Renal cortical epithelial cell (primary cell): ENCODE results near the gene CERS3. TPM values are rescaled to one million over a fixed set of nuclear protein-coding genes. Genes with fewer than 3 reads are reported as not detected.

Experiments
- DNase-seq: peaks from one replicate; pipeline ENCODE4 v3.0.0-alpha.2; 2011; ENCODE audit warnings: low read depth
- total RNA-seq: library from RNA; depleted of rRNA; stranded (reverse); fragments of >200 nt; gene quantifications from 2 replicates; pipeline ENCODE4 v1.2.3, GENCODE V29; 2014

The CERS3 gene
- total RNA-seq: not detected in 2 replicates

DNA sequence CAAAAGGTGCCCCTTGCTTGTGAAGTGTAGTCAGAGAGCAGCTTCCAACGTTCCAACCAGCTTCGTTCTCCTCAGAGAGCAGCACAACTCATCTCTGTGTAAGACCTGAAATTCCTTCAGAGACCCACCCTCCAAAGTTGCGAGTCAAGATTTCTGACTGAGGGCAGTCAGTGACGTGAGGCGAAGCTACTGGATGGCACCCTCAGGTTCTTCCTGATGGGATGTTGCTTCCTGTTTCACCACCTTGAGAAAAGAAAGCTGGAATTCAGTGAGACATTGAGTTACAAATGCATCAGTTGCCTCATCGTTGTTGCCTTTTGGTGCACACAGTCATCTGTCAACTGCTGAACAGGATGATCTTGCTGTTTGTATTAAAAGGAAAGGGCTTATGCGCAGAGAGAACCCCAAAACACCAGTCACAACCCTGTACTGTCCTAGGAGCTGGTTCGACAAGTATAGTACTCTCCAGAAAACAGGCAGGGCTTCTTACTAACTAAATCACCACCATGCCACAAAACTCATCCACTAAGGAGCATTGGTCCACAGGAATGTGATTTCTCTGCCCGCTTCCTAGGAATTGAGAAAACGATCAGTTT is at the start of gene CERS3:
Gene CERS3, minus strand, starts transcription at position 118 of the 596 bp plus-strand sequence. CDS start 27,101 bp downstream, outside the sequence.
- no peak for DNase-seq

DNA sequence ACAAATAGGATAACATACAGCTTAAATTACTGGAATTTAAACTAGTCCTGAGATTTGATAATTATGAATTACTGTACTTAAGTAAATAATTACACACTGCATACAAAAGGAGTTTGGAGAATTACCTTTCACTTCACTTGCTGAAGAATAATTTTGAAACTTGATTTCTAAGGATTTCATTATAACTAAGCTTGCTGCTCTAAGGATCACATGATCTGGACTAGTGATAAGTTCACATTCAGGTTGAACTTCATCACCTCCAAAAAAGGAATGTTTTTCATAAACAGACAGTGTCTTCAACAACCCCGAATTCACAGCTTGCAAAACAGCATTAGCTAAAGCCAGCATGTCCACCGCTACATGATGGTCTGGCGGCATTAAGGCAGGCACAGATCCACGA is 44.8 kb upstream of the CERS3 start:
- DNase-seq: no peak

DNA sequence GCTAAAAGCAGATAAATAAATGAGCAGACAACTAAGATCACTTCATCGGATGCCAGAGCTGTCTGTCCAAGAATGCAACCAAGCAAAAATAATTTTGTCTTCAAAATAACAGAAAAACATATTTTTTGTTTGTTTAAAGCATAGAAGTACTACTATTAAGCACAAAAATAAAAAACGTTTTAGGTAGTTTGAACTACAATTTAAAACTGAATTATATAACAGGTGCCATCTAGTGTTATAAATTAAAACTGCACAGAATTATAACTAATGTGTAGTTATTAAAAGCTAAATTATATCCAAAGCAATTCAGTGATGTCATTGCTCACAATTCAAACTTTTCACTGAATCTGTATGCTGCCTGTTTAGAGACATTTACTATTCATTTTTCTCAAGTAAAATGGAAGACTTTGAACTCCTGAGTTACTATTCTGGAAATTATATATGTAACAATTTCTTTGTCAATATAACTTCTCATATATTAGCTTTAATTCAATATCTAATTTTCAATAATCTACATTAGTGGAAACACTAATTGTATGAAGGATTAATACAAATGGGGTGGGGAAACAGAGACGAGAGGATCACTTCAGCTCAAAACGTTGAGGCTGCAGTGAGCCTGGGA is 43.7 kb upstream of the CERS3 start:
- DNase-seq: peak; percentile 27

DNA sequence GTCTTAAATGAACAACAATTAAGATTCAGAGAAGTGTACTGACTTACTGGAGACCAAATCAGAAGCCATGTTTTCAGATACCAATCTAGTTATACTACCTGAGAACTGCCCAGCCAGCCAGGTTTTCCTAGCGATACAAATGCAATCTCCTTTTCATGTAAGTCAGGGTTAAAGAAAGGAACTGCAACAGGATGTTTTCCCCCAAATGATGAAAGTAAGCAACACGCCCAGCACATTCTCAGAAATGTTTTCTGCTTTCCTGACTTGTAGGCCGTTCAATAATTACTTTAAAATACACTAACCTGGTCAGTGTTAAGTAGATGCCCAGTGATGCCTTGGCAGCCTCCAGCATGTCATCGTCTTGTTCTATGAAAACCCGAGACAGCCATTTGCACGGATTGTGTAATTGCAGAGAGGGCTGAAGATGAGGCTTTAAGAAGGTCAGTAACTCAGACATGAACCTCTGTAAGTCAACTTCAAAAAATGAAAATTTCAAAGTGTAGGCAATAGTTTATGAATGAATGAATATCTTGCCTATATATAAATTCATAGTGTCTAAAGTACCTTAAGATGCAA is 42.9 kb upstream of the CERS3 start:
- no peak for DNase-seq

DNA sequence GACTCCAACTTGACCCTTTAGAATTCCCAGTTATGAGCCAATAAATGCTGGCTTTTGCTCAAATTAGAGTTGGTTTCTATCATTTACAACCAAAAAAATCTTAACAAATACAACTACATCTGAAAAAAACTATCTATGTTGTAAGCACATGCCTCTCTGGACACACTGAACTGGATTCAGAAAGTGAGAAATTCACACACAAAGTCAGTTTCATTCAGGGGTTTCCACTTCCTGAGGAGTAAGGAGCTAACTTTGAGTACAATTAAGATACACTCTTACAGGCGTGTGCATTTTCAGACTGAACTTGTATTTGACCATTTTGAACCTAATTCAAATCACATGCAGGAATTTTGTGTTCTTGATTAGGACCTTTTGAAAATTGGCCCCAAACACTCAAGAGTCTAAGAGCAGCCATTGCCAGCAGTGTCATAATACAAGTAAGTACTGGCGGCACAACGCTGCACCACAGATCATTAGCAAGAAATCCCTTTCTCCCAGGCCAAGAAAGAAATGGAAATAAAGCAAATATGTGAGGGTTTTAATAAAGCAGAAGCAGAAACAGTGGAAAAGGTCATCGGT is 42.1 kb upstream of the CERS3 start:
- DNase-seq: no peak

DNA sequence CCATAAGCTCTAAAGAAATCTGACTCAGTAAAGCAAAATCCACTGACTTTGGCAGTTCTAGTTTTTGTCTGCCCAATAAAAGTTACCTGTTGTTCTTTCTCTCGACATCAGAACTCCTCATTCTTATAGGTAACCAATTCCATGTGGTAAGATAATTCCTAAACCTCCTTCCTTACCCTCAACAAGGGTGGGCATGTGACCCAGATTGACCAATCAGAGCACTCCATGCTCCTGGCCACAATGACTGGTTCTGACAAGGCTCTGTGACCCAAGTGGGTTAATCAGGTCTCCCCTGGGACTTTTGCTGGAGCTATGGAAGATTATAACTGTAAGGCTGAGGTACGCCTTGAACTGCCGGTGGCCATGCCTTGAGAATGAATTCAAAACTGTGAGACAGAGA is 41.5 kb upstream of the CERS3 start:
- DNase-seq: no peak

DNA sequence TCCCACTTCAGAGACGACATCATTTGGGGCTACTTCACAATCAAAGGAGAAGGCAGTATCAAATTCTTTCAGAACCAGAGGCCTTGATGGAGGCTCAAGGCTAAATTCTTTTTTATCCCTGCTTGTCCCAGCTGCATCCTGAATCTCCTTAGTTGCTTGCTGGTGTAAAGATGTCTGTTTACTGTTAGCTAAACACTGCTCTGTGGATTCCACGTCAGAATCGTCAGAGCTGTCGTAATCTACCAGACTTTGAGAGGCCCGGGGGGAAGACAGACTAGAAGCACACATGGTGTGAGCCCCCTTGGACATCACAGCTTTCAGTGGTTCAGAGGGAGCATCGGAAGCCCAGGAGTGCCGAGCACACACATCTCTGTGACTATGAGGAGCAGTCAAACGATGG is 40.6 kb upstream of the CERS3 start:
- DNase-seq: no peak

DNA sequence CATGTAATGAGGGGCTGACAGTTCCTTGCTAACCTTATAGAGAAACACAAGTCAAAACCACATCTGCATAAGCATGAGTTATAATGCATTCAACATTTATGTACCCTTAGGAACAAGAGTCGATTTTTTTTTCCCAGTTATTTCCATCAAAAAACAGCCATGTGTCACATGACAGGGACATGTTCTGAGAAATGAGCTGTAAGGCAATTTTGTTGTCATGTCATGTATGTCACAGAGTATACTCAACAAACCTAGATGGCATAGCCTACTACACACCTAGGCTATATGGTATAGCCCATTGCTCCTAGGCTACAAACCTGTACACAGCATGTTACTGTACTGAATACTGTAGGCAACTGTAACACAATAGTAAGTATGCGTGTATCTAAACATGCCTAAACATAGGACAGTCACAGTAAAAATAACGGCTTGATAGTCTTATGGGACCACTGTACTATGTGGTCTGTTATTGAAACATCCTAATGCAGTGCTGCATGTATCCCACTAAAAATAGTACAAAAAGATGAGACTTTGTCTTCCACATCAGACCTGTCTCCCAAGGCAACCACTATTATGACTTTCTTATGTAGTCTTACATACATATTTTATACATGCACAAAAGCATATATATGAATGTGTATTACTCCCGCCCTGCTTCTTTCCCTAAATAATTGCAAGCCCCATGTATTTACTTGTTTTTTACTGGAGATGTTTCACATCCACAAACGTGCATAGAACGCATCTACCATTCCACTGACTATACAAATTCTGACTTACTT is 38.3 kb upstream of the CERS3 start:
- DNase-seq: no peak

DNA sequence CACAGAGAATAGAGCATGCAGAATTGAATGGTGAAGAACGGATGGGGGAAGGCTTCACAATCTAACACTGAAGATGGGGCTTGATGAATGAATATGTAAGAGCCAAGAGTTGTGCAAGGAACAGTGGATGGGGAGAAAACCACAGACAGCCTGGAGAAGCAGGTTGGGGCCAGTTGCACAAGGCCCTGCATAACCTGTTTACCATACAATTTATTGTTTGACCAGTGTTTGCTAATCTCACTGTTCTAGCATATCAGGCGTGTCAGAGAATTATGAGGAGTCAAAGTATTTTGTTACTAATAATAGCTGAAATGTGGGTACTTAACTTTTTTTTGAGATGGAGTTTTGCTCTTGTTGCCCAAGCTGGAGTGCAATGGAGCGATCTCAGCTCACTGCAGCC is 36.8 kb upstream of the CERS3 start:
- no peak for DNase-seq

DNA sequence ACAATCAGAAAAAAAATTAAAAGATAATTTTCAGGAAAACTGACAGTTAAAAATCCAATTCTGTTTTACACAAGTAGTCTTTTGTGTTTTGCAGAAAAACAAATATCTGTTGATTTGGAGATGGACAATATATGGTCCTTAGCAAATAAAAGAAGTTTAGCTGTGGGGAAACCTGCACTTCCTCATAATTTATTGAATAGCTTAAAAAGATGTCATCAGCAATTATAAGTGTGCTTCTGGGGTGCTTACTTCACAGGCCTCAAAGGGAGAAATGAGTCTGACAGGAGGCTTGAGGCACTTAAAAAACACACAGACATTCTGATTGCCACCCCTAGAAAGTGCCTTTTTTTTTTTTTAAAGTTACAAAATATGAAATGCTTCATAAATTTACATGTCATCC is 31.6 kb upstream of the CERS3 start:
- DNase-seq: no peak

DNA sequence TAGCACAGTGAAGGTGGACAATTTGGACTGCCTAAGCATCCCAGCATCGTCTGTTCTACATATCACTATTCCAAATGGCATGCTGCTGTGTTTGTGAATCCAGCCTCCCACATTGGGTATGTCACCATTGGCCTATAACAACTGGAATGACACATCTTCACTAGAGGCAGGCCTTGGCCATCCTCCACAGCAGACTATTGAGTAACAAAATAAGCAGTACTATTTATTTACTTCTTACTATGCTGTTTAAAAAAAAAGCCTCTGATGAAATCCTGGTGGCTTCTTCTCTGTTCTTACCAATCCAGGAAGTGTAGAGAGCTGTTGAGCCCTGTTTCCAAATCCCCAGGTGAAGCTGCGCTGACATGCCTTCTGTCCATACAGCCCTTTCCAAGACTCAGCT is 30.6 kb upstream of the CERS3 start:
- DNase-seq: peak; percentile 8

DNA sequence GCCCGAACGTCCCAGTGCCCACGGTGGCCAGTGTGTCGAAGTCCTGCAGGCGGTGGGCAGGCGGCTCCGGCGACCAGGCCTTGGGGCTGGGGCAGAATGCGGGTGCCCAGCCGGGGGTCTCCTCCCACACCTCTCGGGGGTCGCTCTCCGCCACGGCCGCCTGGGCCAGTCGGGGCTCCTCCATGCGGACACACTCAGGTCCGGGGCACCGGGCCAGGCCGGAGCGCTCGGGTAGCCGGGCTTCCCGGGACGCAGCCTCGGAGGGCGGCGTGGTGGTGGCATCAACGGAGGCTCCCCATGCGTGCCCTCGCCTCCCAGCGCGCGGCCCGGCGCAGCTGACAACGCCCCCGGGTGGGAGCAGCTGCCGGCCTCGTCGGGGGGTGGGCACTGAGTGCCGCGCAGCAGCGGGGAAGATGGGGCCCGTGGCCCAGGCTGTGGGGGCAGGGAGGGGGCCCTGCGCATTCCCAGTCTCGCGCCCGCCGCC is 30.1 kb upstream of the CERS3 start:
- DNase-seq: no peak

DNA sequence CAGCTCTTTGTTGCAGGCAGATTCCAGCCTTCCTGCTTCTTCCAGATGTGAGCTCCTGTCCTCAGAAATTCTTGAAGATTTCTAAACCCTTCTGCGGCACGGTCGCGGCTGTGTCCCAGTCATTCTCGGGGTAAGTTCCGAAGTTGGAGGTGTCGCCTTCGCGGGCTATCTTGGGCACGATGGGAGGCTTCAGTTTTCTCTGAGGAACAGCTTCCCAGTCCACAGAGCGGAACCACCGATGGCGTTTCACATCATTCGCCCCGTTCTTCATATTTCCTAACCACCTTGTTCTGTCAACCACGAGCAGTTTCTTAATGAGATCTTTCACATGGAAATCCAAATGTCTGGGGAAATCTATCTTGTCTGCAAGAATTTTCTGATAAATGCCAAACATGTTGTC is 24.7 kb upstream of the CERS3 start:
- no peak for DNase-seq

DNA sequence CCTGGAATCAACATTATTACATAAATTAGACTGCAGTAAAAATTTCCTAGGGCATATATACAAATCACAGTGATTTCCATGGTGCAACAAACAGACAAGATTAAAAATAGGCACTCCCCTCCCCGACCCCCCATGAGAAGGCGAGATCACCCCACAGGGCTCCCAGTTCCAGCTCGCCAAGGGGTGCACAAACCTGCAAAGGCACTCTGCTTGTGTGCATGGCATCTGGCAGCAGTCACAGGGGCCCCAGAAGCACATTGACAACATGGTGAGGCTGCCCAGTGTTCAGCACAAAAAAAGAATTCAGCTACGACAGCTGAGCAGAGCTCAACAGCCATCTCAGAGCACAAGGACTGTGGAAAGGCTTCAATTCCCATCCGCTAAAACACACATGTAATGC is 19.2 kb upstream of the CERS3 start:
- DNase-seq: no peak

DNA sequence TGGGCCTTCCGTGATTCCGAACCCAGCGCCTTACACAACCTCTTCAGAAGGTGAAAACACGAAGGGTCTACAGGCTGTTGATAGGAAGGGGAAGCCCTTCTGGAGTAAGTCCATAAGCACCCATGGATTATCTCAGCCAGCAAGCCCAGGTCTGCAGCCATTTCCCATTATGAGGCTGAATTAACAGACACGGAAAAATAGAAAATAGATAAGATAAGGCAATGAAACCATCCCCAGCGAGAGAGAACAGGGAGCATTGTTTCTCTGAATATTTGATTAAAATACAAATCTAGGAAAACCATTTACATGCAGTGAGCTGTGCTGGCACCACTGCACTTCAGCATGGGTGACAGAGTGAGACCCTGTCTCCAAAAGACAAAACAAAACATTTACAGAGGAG is 16.2 kb upstream of the CERS3 start:
- no peak for DNase-seq

DNA sequence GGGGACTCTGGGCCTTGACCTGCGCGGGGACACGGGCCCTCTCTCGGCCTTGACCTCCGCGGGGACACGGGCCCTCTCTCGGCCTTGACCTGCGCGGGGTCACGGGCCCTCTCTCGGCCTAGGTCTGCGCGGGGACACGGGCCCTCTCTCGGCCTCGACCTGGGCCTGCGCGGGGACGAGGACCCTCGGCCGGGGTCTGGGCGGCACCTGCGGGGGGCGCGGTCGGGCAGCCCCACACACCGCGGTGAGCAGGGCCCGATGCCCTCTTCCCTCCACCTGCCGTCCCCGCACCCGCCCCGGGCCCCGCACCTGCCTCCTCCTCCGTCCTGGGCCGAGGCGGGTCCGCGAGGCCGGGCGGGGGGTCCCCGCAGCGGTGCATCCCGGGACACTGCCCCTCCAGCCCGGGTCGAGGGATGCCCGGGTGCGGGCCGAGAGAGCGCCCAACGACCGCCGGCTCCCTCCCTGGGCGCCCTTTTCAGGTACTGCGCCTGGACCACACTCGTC is 15.6 kb upstream of the CERS3 start:
- no peak for DNase-seq

DNA sequence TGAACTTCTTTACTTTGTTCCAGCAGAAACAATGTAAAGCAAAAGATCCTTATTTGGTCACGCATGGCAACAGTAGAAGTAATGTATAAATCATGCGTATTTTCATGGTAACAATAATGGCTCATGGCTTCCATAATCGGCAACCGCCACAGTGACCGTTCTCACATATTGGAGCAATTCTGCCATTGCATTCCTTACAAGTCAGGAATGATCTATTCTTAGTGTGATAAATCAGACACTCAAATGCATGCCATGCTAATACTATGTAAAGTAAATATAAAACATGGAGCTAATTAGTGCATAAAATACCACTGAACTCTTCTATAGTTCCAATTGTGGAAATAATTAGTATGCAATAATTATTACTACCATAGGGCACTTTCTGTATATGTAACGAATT is 13.5 kb upstream of the CERS3 start:
- no peak for DNase-seq

DNA sequence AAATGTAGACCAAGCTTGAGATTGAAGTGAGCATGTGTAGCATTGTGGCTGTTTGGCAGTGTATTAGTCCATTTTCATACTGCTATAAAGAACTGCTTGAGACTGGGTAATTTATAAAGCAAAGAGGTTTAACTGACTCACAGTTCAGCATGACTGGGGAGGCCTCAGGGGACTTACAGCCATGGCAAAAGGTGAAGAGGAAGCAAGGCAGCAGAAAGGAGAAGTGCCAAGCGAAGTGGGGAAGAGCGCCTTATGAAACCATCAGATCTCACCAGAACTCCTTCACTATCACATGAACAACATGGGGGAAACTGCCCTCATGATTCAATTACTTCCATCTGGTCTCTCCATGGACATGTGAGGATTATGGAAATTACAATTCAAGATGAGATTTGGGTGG is 8.6 kb upstream of the CERS3 start:
- DNase-seq: no peak

DNA sequence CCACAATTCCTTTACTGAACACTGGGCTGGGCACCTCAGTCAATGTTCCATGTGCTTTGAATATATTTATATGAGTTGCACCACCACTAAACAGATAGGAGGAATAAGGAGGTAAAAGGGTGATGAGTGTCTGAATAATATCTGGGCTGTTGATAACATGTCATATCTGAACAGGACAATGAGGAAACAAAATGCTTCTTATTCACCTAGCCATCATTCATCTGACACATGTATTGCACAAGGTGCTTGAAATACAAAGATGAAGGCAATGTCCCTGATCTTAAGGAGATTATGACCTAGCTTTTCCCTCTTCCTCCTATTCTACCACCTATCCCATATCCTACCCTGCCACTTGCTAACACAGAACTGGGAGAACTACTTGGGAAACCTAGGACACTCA is 8.0 kb upstream of the CERS3 start:
- DNase-seq: no peak

DNA sequence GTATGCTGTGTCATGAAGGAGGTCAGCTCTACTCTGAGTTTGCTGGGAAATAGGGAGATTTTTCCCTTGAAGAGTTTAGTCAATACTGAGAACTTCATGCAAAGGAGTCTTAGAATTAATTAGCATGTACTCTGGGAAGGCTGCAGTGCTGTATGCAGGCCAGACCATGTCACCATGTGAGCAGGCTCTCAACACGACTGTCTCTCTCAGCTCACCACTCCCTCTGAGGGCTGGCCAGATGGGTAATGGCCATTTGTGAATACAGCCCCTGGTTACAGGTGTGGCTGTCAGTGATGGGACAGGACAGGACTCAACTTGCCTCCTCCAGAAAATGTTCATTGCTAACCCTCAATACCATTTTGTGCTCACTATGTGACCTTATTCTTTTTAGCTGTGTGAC is 5.1 kb upstream of the CERS3 start:
- DNase-seq: no peak

DNA sequence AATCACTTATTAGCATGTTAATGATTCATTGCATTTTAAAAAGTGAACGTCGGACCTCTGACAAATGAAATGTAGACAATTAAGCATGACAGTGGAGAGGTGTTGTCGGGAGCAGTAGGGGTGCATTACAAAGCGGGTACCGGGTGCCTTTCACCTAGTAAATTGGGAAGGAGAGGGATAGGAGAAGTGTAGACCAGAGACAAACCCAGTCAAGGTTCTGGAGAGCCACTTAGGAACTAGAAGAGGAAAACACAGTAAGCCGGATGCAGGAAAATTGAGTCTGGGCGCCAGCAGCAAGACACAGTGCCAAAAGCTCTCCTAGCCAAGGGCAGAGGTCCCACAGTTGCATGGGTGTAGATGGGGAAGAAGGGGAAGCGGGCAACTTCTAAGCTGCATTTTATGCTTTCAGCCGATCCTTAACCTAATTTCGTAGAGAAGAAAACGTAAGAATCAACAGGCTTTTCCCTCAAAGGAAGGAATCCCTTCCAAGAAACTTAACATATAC is 3.1 kb upstream of the CERS3 start:
- DNase-seq: no peak

DNA sequence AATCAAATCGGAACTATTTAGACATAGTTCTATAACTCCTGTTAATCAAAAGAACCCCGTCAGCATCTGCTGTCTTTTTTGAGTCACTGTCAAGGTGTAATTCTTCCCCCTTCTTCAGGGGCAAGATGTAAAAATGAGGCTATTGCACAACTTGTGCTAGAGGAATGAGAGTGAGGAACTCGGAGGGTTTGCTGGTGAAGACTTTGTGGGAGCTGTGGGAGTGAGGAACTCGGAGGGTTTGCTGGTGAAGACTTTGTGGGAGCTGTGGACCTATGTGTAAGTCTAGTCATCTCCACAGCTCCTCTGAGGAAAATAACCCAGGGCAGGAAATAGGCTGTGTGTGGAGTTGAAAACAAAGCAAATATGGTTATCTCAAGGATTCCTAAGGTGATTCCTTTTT is 2.5 kb upstream of the CERS3 start:
- DNase-seq: no peak
